ENCODE data around the gene F8. TPM values are rescaled to one million over a fixed set of nuclear protein-coding genes. Genes with fewer than 3 reads are reported as not detected.
A peak's percentile ranks its signal among the peaks of the same experiment; 100 is the strongest.

F8 gene
- total RNA-seq, 2 donors from 2014 or later = 2.2 to 5.6 TPM

GRCh38 chrX:155054255-155054654, 31.7 kb upstream of the F8 start:
- ATAC-seq (no peak), DNase-seq (no peak)
- H3K27ac Mint-ChIP-seq = peak overlapping the region; percentile 81
- H3K4me1 Mint-ChIP-seq = no peaks in the 10 kb centered on the region
- H3K9me3 ChIP-seq (ENCODE audit: control insufficient read depth, low read length, poor library complexity, severe bottlenecking) = no peaks in the 10 kb centered on the region
- no peak overlapping the region for H3K4me3 Mint-ChIP-seq
- peaks cover 2% of the 10 kb centered on the region for H3K36me3 Mint-ChIP-seq (ENCODE audit: low read depth)
- no peaks in the 10 kb centered on the region for H3K27me3 Mint-ChIP-seq

- DNase-seq (no peak), ATAC-seq (no peak)
- H3K27me3 Mint-ChIP-seq = no peaks in the 10 kb centered on the region
- peaks cover 2% of the 10 kb centered on the region for H3K36me3 Mint-ChIP-seq (ENCODE audit: low read depth)
- peaks cover 2% of the 10 kb centered on the region for H3K4me1 Mint-ChIP-seq
- H3K27ac Mint-ChIP-seq = peak overlapping the region; percentile 81
- no peaks in the 10 kb centered on the region for H3K9me3 ChIP-seq (ENCODE audit: control insufficient read depth, low read length, poor library complexity, severe bottlenecking)
- no peak overlapping the region for H3K4me3 Mint-ChIP-seq
Measured at GRCh38 chrX:155053656-155054055, 31.1 kb upstream of the F8 start.

- no peak for DNase-seq
- Mint-ChIP-seq H3K36me3 (ENCODE audit: low read depth) (peaks cover 2% of the 10 kb centered on the region), H3K4me3 (no peak overlapping the region), H3K27ac (peak overlapping the region; percentile 81), H3K27me3 (no peaks in the 10 kb centered on the region), H3K4me1 (peaks cover 2% of the 10 kb centered on the region)
- no peak for ATAC-seq
- no peaks in the 10 kb centered on the region for H3K9me3 ChIP-seq (ENCODE audit: control insufficient read depth, low read length, poor library complexity, severe bottlenecking)
Measured at GRCh38 chrX:155052738-155053498, 30.4 kb upstream of the F8 start.

GRCh38 chrX:155048977-155049619, 26.6 kb upstream of the F8 start:
- Mint-ChIP-seq H3K36me3 (ENCODE audit: low read depth) (peaks cover 4% of the 10 kb centered on the region), H3K4me1 (peaks cover 6% of the 10 kb centered on the region), H3K27ac (peak overlapping the region; percentile 56), H3K4me3 (no peak overlapping the region), H3K27me3 (no peaks in the 10 kb centered on the region)
- no peak for ATAC-seq
- DNase-seq = peak in 2 of 3 donors; percentile 14 to 26
- H3K9me3 ChIP-seq (ENCODE audit: control insufficient read depth, low read length, poor library complexity, severe bottlenecking) = no peaks in the 10 kb centered on the region

GRCh38 chrX:155046811-155047528, 24.4 kb upstream of the F8 start:
- ATAC-seq (no peak), DNase-seq (no peak)
- H3K9me3 ChIP-seq (ENCODE audit: control insufficient read depth, low read length, poor library complexity, severe bottlenecking) = no peaks in the 10 kb centered on the region
- Mint-ChIP-seq H3K27me3 (no peaks in the 10 kb centered on the region), H3K36me3 (ENCODE audit: low read depth) (peaks cover 4% of the 10 kb centered on the region), H3K27ac (no peak overlapping the region), H3K4me1 (peaks cover 11% of the 10 kb centered on the region), H3K4me3 (no peak overlapping the region)

- H3K36me3 Mint-ChIP-seq (ENCODE audit: low read depth) = peaks cover 2% of the 10 kb centered on the region
- H3K4me1 Mint-ChIP-seq = peaks cover 11% of the 10 kb centered on the region
Measured at GRCh38 chrX:155046129-155046810, 23.7 kb upstream of the F8 start.

GRCh38 chrX:155035688-155036087, 13.2 kb upstream of the F8 start:
- H3K36me3 Mint-ChIP-seq (ENCODE audit: low read depth) = peaks cover 2% of the 10 kb centered on the region
- H3K27me3 Mint-ChIP-seq = no peaks in the 10 kb centered on the region
- no peak overlapping the region for H3K4me3 Mint-ChIP-seq

More at GRCh38 chrX:155046129-155046810, 23.7 kb upstream of the F8 start:
- Mint-ChIP-seq H3K27me3 (no peaks in the 10 kb centered on the region), H3K27ac (no peak overlapping the region), H3K4me3 (no peak overlapping the region)
- DNase-seq (no peak), ATAC-seq (no peak)
- no peaks in the 10 kb centered on the region for H3K9me3 ChIP-seq (ENCODE audit: control insufficient read depth, low read length, poor library complexity, severe bottlenecking)

GRCh38 chrX:155031657-155032056, 9.1 kb upstream of the F8 start:
- no peak for ATAC-seq
- Mint-ChIP-seq H3K4me1 (peaks cover 8% of the 10 kb centered on the region), H3K4me3 (no peak overlapping the region), H3K36me3 (ENCODE audit: low read depth) (no peaks in the 10 kb centered on the region), H3K27me3 (no peaks in the 10 kb centered on the region), H3K27ac (peak overlapping the region; percentile 41)
- no peaks in the 10 kb centered on the region for H3K9me3 ChIP-seq (ENCODE audit: control insufficient read depth, low read length, poor library complexity, severe bottlenecking)
- no peak for DNase-seq

More at GRCh38 chrX:155035688-155036087, 13.2 kb upstream of the F8 start:
- H3K9me3 ChIP-seq (ENCODE audit: control insufficient read depth, low read length, poor library complexity, severe bottlenecking) = no peaks in the 10 kb centered on the region
- H3K27ac Mint-ChIP-seq = no peak overlapping the region
- DNase-seq (no peak), ATAC-seq (no peak)
- H3K4me1 Mint-ChIP-seq = peaks cover 4% of the 10 kb centered on the region

GRCh38 chrX:155028877-155029291, 6.4 kb upstream of the F8 start:
- DNase-seq (no peak), ATAC-seq (no peak)
- no peaks in the 10 kb centered on the region for H3K27me3 Mint-ChIP-seq
- peak overlapping the region; percentile 16 for H3K27ac Mint-ChIP-seq
- no peak overlapping the region for H3K4me3 Mint-ChIP-seq
- no peaks in the 10 kb centered on the region for H3K36me3 Mint-ChIP-seq (ENCODE audit: low read depth)
- H3K9me3 ChIP-seq (ENCODE audit: control insufficient read depth, low read length, poor library complexity, severe bottlenecking) = no peaks in the 10 kb centered on the region
- peaks cover 8% of the 10 kb centered on the region for H3K4me1 Mint-ChIP-seq

- DNase-seq = no peak
Measured at GRCh38 chrX:155028129-155028528, 5.6 kb upstream of the F8 start.

GRCh38 chrX:155027509-155028066, 5.1 kb upstream of the F8 start:
- DNase-seq = no peak
- peaks cover 8% of the 10 kb centered on the region for H3K4me1 Mint-ChIP-seq
- no peaks in the 10 kb centered on the region for H3K9me3 ChIP-seq (ENCODE audit: control insufficient read depth, low read length, poor library complexity, severe bottlenecking)
- ATAC-seq = no peak
- no peaks in the 10 kb centered on the region for H3K27me3 Mint-ChIP-seq
- peak overlapping the region; percentile 87 for H3K27ac Mint-ChIP-seq
- no peaks in the 10 kb centered on the region for H3K36me3 Mint-ChIP-seq (ENCODE audit: low read depth)
- H3K4me3 Mint-ChIP-seq = peak overlapping the region; percentile 87

More at GRCh38 chrX:155028129-155028528, 5.6 kb upstream of the F8 start:
- Mint-ChIP-seq H3K27ac (no peak overlapping the region), H3K4me3 (no peak overlapping the region), H3K4me1 (peaks cover 8% of the 10 kb centered on the region), H3K27me3 (no peaks in the 10 kb centered on the region), H3K36me3 (ENCODE audit: low read depth) (no peaks in the 10 kb centered on the region)
- ATAC-seq = no peak
- H3K9me3 ChIP-seq (ENCODE audit: control insufficient read depth, low read length, poor library complexity, severe bottlenecking) = no peaks in the 10 kb centered on the region

- H3K4me3 Mint-ChIP-seq = peak within 1 kb of the TSS; percentile 87
- DNase-seq (peak; percentile 86 to 90 (median 86)), ATAC-seq (peak; percentile 91)
- no peaks in the 10 kb centered on the region for H3K27me3 Mint-ChIP-seq
- peak within 1 kb of the TSS; percentile 87 for H3K27ac Mint-ChIP-seq
- H3K4me1 Mint-ChIP-seq = peaks cover 8% of the 10 kb centered on the region
- no peaks in the 10 kb centered on the region for H3K9me3 ChIP-seq (ENCODE audit: control insufficient read depth, low read length, poor library complexity, severe bottlenecking)
- no peaks in the 10 kb centered on the region for H3K36me3 Mint-ChIP-seq (ENCODE audit: low read depth)
Measured at GRCh38 chrX:155026727-155027508, 4.4 kb upstream of the F8 start, which contains the start of gene FUNDC2. TSS of gene FUNDC2 (plus strand) at chrX:155026844. CDS start at chrX:155026939, 95 bp downstream.
